Hepatocyte (in vitro differentiated cells): ENCODE data around the gene MDC1.

Experiments
- EZH2 ChIP-seq: fragments of 200-600 bp; sonication (generic); IDR thresholded peaks from 2 replicates; pipeline ENCODE4 v1.6.1; 2016; ENCODE audit warnings: antibody characterized with exemption, mild to moderate bottlenecking, borderline replicate concordance
- EZH2phosphoT487 ChIP-seq: fragments of 200-600 bp; sonication (generic); IDR thresholded peaks from one replicate; pipeline ENCODE4 v1.6.1; 2018; ENCODE audit warnings: antibody characterized with exemption, mild to moderate bottlenecking, low read depth, moderate library complexity; ENCODE audit not compliant: unreplicated experiment, severe bottlenecking
- TF ChIP-seq, protein P1 (sequence below): fragments of 200-600 bp; sonication (generic); IDR thresholded peaks from 2 replicates; pipeline ENCODE4 v1.5.1; 2016; ENCODE audit warnings: antibody characterized with exemption, mild to moderate bottlenecking; ENCODE audit not compliant: poor library complexity

DNA sequence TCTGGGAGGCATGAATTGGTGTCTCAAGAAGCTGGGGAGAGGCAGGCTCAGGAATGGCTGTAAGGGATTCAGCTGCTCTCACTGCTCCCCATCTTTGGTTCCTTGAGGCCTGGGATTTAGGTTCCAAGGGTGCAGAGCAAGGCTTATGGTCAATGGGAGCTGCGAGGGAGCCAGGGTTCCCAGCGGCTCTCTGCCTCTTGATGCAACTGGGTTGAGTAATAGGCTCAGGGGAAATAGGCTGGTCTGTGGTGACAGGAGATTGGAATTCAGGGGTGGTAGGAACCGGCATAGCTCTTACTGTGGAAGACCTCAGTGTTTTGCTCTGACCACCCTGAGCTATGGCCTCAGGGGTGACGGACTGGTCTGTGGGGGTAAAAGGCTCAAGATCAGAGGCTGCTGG lies 13.3 kb downstream of the MDC1 start:
- TF ChIP-seq, protein P1, sequence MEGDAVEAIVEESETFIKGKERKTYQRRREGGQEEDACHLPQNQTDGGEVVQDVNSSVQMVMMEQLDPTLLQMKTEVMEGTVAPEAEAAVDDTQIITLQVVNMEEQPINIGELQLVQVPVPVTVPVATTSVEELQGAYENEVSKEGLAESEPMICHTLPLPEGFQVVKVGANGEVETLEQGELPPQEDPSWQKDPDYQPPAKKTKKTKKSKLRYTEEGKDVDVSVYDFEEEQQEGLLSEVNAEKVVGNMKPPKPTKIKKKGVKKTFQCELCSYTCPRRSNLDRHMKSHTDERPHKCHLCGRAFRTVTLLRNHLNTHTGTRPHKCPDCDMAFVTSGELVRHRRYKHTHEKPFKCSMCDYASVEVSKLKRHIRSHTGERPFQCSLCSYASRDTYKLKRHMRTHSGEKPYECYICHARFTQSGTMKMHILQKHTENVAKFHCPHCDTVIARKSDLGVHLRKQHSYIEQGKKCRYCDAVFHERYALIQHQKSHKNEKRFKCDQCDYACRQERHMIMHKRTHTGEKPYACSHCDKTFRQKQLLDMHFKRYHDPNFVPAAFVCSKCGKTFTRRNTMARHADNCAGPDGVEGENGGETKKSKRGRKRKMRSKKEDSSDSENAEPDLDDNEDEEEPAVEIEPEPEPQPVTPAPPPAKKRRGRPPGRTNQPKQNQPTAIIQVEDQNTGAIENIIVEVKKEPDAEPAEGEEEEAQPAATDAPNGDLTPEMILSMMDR, result no peak
- TF ChIP-seq EZH2phosphoT487 (no peak), EZH2 (no peak)
